Panc1 (cell line): ENCODE measurements around the gene PPP6R2.

Experiments
- CTCF ChIP-seq: fragments of 450-650 bp; IDR thresholded peaks from 2 replicates; pipeline ENCODE4 v1.5.1; 2017; ENCODE audit warnings: mild to moderate bottlenecking
- POLR2AphosphoS5 ChIP-seq: IDR thresholded peaks from 2 replicates; pipeline ENCODE4 v1.6.1; 2012; ENCODE audit warnings: mild to moderate bottlenecking, low read depth, low read length, moderate library complexity
- REST ChIP-seq, 2 experiments: IDR thresholded peaks; 2 replicates each; pipeline ENCODE4 v1.6.1; 2011 to 2012; ENCODE audit warnings: low read depth in 2 of 2, control low read depth in 1 of 2, low read length in 1 of 2, mild to moderate bottlenecking in 1 of 2, moderate library complexity in 1 of 2; ENCODE audit not compliant: insufficient read depth in 1 of 2
- TCF7L2 ChIP-seq: IDR thresholded peaks from 2 replicates; pipeline ENCODE4 v1.6.1; 2011; ENCODE audit warnings: mild to moderate bottlenecking, low read depth, low read length, inconsistent platforms

- TF ChIP-seq CTCF = no peak
- no peak for TF ChIP-seq POLR2AphosphoS5
- TF ChIP-seq REST (IDR thresholded peaks at IDR 0.05; ENCODE audit: insufficient read depth in 1 of 2, low read depth in 2 of 2, low read length in 1 of 2) = no peak
- no peak for TF ChIP-seq TCF7L2
Observed at GRCh38 chr22:50483106-50483505, 140.0 kb downstream of the PPP6R2 start.
